Frontal cortex (tissue), 4 donors: Measurements from ENCODE around the gene MRPL4. TPM values are rescaled to one million over a fixed set of nuclear protein-coding genes. Genes with fewer than 3 reads are reported as not detected.

Experiments
- DNase-seq, 2 donors: peaks; one replicate each; pipeline ENCODE4 v3.0.0; 2012; ENCODE audit warnings: low spot score in 2 of 2
- FAIRE-seq: peaks from 2 replicates; lab custom pipeline; 2012; peaks lifted over from hg19 to GRCh38; lab: Jason Lieb, UNC
- total RNA-seq: library from RNA; depleted of rRNA; stranded (reverse); fragments of >200 nt; gene quantifications from one replicate; pipeline ENCODE4 v1.2.3, GENCODE V29; 2014
- donor health status: control.
- donor health status: control.
- donor health status: control.

MRPL4 gene
- 10.2 TPM for total RNA-seq

GRCh38 chr19:10251792-10252694, at the start of gene MRPL4:
Gene MRPL4 (plus strand): TSS chr19:10252214. CDS start chr19:10252254, 40 bp downstream.
- DNase-seq (peak; percentile 93 to 95), FAIRE-seq (peak; percentile 93)

- FAIRE-seq (no peak), DNase-seq (no peak)
These were observed 48.3 kb upstream of the MRPL4 start for GRCh38 chr19:10203686-10204085.

- DNase-seq (no peak), FAIRE-seq (no peak)
These were observed 46.4 kb upstream of the MRPL4 start for GRCh38 chr19:10205636-10206035.

GRCh38 chr19:10206226-10206885, 45.7 kb upstream of the MRPL4 start:
- DNase-seq (no peak), FAIRE-seq (no peak)

GRCh38 chr19:10207026-10207425, 45.0 kb upstream of the MRPL4 start:
- DNase-seq (no peak), FAIRE-seq (no peak)

GRCh38 chr19:10209315-10209714, 42.7 kb upstream of the MRPL4 start:
- DNase-seq (no peak), FAIRE-seq (no peak)

GRCh38 chr19:10211061-10211460, 41.0 kb upstream of the MRPL4 start:
- FAIRE-seq, result no peak
- DNase-seq, result no peak

GRCh38 chr19:10211691-10212090, 40.3 kb upstream of the MRPL4 start:
- FAIRE-seq (no peak), DNase-seq (no peak)

- FAIRE-seq (no peak), DNase-seq (no peak)
These were observed 37.2 kb upstream of the MRPL4 start for GRCh38 chr19:10214784-10215183.

GRCh38 chr19:10217085-10217484, 34.9 kb upstream of the MRPL4 start:
- DNase-seq (no peak), FAIRE-seq (no peak)

GRCh38 chr19:10219678-10220077, 32.3 kb upstream of the MRPL4 start:
- DNase-seq (no peak), FAIRE-seq (no peak)

GRCh38 chr19:10220695-10221094, 31.3 kb upstream of the MRPL4 start:
- DNase-seq (no peak), FAIRE-seq (no peak)

GRCh38 chr19:10222201-10222890, 29.7 kb upstream of the MRPL4 start:
- DNase-seq, result no peak
- no peak for FAIRE-seq

- DNase-seq (no peak), FAIRE-seq (no peak)
These were observed 28.4 kb upstream of the MRPL4 start for GRCh38 chr19:10223488-10224213.

GRCh38 chr19:10224337-10224736, 27.7 kb upstream of the MRPL4 start:
- DNase-seq, result no peak
- no peak for FAIRE-seq

GRCh38 chr19:10226021-10226375, 26.0 kb upstream of the MRPL4 start:
- DNase-seq (no peak), FAIRE-seq (no peak)

GRCh38 chr19:10226376-10227025, 25.5 kb upstream of the MRPL4 start:
- DNase-seq, result peak in 1 of 2 donors; percentile 60
- FAIRE-seq, result no peak

GRCh38 chr19:10227026-10227971, 24.7 kb upstream of the MRPL4 start:
- FAIRE-seq, result no peak
- DNase-seq, result peak; percentile 70 to 93
